Renal cortical epithelial cell (primary cell): ENCODE measurements around the gene TUT1. TPM values are rescaled to one million over a fixed set of nuclear protein-coding genes. Genes with fewer than 3 reads are reported as not detected.
A peak's percentile ranks its signal among the peaks of the same experiment; 100 is the strongest.

Experiments used
- DNase-seq: peaks from one replicate; pipeline ENCODE4 v3.0.0-alpha.2; 2011; ENCODE audit warnings: low read depth
- total RNA-seq: library from RNA; depleted of rRNA; stranded (reverse); fragments of >200 nt; gene quantifications from 2 replicates; pipeline ENCODE4 v1.2.3, GENCODE V29; 2014

Gene TUT1
- total RNA-seq, 1 donor from 2014 or later = 12.7 TPM

GRCh38 chr11:62542111-62542745 is 49.1 kb downstream of the TUT1 start:
- DNase-seq = no peak

DNA sequence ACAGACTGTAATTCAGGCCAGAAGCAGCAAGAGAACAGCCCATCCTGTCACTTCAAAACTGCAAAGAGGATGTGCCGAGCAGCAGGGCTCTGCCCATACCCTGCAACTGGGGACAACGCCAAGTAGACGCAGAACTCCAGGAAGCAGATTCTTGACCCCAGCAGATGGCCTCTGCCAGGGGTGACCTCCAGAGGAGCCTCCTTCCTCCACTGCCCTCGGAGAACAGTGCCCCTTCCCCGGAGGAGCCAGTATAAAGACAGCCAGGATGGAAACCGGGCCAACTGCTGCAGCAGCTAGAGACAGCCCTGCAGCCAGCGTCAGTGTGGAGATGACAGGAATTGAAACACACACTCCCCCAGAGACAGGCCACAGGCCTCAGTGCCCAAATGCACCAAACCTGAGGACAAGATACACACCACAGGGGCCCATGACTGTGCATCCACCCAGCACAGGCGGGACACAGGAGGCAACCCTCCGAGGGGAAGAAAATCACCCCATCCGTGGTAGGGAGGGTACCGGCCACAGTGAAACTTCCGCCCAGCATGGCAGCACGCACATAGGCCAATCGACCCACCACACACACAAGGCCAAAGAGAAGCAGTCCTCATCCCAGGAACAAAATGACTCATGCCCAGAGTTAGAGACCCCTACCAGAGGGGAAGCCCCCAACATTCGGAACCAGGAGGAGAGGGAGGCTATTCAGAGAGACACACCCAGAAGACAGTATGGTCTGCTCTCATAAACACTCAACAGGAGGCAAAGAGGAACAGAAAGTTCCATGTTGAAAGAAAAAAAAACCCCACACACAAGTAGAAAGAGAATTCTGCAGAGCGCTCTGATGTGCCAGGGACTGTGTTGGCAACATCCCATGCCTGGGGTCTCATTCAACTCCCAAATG is 50.3 kb downstream of the TUT1 start:
- no peak for DNase-seq

DNA sequence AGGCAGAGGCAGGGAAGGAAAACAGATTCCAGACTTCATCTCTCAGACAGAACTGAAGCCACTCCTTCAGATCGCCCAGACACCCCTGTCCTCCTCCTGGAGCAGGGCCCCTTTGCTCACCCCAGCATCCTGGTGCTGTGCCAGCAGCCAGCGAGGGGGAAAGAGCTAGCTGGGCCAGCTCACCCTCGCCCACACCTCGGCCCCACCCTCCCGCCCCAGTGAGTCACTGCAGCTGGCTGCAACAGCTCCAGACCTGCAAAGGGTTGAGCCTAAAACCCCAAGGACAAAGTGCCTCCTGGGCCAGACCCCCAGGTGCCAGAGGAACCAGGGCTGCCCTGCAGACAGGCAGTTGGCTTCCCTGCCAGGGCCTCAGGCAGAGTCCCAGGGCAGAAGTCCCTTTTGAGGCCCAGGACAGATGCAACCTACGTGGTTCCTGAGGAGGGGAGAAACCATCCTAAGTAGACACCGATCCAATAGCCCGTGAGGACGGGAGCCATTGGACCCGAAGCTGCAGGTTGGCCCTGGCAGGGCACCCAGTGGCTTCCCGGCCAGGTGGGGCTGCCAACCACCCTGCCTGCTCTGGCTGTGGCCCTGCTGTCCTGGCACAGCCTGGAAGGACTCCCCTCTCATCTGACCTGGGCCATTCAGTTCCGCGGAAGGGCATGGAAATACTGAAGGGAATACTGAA is 51.9 kb downstream of the TUT1 start:
- DNase-seq = peak; percentile 81

DNA sequence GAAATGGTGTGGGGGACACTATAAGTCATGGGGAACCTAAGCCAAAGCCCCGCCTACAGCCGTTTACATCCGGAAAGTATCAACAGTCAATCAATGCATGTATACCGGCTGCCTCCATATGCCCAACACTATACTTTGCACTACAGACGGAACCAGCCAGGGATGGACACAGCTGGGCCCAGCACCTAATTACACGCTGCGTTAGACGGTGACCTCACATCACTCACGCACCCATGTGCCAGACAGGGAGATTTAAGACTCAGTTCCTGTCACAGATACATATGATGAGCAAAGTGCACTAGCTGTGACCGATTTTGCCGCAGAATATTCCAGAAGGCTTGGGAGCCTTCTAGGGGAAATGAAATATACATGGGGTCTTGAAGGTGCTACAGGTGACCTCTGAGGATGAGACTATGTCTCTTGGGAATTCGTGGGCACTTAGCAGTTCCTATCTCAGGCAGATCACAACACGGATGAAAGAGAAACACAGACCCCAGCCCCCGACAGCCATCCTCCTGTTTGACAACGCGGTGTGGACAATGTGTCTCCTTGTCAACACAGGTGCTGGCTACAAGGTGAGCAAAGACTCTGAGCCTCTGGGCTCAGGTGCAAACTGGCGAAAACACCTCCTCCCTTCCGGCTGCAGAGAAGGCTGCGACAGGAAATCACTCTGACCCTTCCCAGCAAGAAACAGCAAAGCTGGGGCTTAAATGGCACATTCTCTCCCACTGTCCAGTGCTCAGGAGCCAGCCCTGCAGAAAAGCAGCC is 52.7 kb downstream of the TUT1 start:
- DNase-seq = no peak

DNA sequence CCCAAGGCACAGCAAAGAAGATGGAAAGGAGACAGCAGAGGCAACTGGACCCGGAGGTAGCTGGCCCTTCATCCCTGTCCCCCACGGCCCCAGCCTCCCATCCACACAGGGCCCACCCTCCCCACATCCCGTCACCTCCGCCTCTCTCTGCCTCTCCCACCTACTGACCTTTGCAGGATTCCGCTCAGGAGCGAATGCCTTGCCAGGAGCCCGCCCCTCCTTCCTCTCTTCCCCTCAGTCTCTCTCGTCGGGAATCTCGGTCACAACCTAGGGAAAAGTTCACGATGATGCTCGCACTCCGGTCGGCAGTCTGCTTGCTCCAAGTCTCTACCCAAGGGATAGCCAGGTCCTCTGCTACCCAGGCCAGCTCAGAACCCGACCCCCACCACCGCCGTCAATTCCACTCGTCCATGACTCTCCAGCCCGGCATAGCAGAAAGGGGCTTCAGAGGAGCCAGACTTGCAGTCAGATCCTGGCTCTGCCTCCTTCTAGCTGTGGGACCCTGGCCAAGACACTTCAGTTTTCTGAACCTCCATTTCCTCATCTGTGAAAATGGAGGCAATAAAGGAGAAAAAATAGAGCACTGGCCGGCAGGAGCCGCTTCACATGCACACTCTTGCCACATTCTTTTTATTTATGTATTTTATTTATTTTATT is 54.9 kb downstream of the TUT1 start:
- no peak for DNase-seq

DNA sequence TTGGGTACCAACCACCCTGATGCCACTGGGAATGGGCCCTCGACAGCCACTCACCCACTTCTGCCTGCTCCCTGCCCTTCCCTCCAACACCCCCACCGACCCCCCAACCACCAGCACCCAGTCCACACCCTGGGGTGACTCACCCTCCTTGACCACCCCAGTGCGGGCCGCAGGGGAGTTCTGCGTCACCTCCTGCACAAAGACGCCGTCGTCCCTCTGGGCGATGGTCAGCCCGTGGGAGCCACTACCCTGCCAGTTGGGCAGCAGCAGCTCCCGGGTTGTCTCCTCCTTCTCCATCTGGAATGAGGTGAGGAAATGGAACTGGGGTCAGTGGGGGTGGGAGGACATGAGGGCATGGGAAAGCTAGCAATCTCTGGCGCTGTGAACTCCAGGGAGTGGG is 55.5 kb downstream of the TUT1 start:
- DNase-seq = no peak

- no peak for DNase-seq
Measured at GRCh38 chr11:62534779-62535545, 56.4 kb downstream of the TUT1 start.

DNA sequence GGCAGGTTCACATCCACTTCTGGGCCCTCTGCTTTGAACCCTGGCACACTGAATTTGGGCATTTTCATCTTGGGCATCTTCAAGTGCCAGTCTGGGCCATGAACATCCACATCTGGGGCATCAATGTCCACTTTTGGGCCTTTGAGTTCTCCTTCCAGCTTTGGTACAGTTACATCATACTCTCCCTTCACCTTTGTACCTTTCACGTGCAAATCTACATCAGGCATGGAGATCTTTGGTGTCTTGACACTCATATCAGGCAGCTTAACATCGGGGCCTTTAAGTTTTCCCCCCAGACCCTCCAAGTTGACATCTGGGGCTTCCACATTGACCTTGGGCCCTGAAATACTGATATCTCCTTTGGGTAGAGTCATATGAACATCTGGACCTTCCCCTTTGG is 59.2 kb downstream of the TUT1 start:
- DNase-seq = no peak

Other genes starting within 250 kb of the TUT1 start
- not detected in 2 replicates for gene SCGB1A1, start 172.5 kb downstream of the TUT1 start, total RNA-seq
- 409 and 1,601 TPM in 2 replicates for gene AHNAK, start 44.7 kb downstream of the TUT1 start, total RNA-seq
- 1,513 and 1,623 TPM in 2 replicates for gene EEF1G, start 17.6 kb downstream of the TUT1 start, total RNA-seq
- gene MTA2, start 10.3 kb upstream of the TUT1 start, total RNA-seq = 121 and 212 TPM in 2 replicates
- 14.9 and 29.7 TPM in 2 replicates for gene EML3, start 21.3 kb upstream of the TUT1 start, total RNA-seq
- 0.87 and 2.5 TPM in 2 replicates for gene ROM1, start 21.7 kb upstream of the TUT1 start, total RNA-seq
- gene B3GAT3, start 30.5 kb upstream of the TUT1 start, total RNA-seq = 37.2 and 39.6 TPM in 2 replicates
- 146 and 347 TPM in 2 replicates for gene GANAB, start 55.1 kb upstream of the TUT1 start, total RNA-seq
- 28.1 and 33.8 TPM in 2 replicates for gene INTS5, start 61.8 kb upstream of the TUT1 start, total RNA-seq
- 20.8 and 33.9 TPM in 2 replicates for gene C11orf98, start 73.7 kb upstream of the TUT1 start, total RNA-seq
- gene CSKMT, start 73.8 kb upstream of the TUT1 start, total RNA-seq = 3.6 and 13.5 TPM in 2 replicates
- 4.1 and 6.1 TPM in 2 replicates for gene UQCC3, start 80.2 kb upstream of the TUT1 start, total RNA-seq
- gene LBHD1, start 80.7 kb upstream of the TUT1 start, total RNA-seq = 3.9 and 5.0 TPM in 2 replicates
- 97.6 and 105 TPM in 2 replicates for gene UBXN1, start 87.5 kb upstream of the TUT1 start, total RNA-seq
- 0.17 and 0.25 TPM in 2 replicates for gene LRRN4CL, start 98.0 kb upstream of the TUT1 start, total RNA-seq
- gene BSCL2, start 115.9 kb upstream of the TUT1 start, total RNA-seq = 47.8 and 50.4 TPM in 2 replicates
- not detected in 2 replicates for gene GNG3, start 116.2 kb upstream of the TUT1 start, total RNA-seq
- gene HNRNPUL2, start 135.9 kb upstream of the TUT1 start, total RNA-seq = 4.3 and 18.4 TPM in 2 replicates
- 25.0 and 25.1 TPM in 2 replicates for gene TTC9C, start 137.0 kb upstream of the TUT1 start, total RNA-seq
- 8.7 and 11.8 TPM in 2 replicates for gene ZBTB3, start 162.6 kb upstream of the TUT1 start, total RNA-seq
- gene POLR2G, start 170.1 kb upstream of the TUT1 start, total RNA-seq = 46.0 and 78.3 TPM in 2 replicates
- gene TAF6L, start 179.9 kb upstream of the TUT1 start, total RNA-seq = 15.1 and 20.7 TPM in 2 replicates
- 26.6 and 46.4 TPM in 2 replicates for gene TMEM179B, start 195.9 kb upstream of the TUT1 start, total RNA-seq
- 15.1 and 29.3 TPM in 2 replicates for gene TMEM223, start 200.5 kb upstream of the TUT1 start, total RNA-seq
- gene NXF1, start 213.9 kb upstream of the TUT1 start, total RNA-seq = 7.6 and 50.3 TPM in 2 replicates
- gene STX5, start 240.5 kb upstream of the TUT1 start, total RNA-seq = 23.1 and 38.8 TPM in 2 replicates
- not detected in 2 replicates for gene TEX54, start 241.3 kb upstream of the TUT1 start, total RNA-seq
- gene WDR74, start 248.1 kb upstream of the TUT1 start, total RNA-seq = 42.8 and 59.9 TPM in 2 replicates